Tibial nerve (tissue), 4 donors: Measurements from ENCODE around the gene NTNG2. TPM values are rescaled to one million over a fixed set of nuclear protein-coding genes. Genes with fewer than 3 reads are reported as not detected.

Experiments used
- DNase-seq, 2 donors: peaks; one replicate each; pipeline ENCODE4 v3.0.0-alpha.2; 2019; ENCODE audit warnings: low spot score in 2 of 2
- H3K27ac ChIP-seq, 4 donors: fragments of 200-600 bp; sonication (generic) in 3 of 4; one replicate each; pipeline ENCODE4 v1.5.1; 2017 to 2019; ENCODE audit warnings: mild to moderate bottlenecking in 1 of 4
- H3K27me3 ChIP-seq, 2 donors: fragments of 200-600 bp; sonication (generic) in 1 of 2; one replicate each; pipeline versions ENCODE4 v1.5.1 to v1.6.0; 2017 to 2019
- H3K36me3 ChIP-seq, 3 donors: fragments of 200-600 bp; sonication (generic); one replicate each; pipeline ENCODE4 v1.5.1; 2018 to 2019
- H3K4me1 ChIP-seq, 4 donors: fragments of 200-600 bp; sonication (generic) in 3 of 4; one replicate each; pipeline ENCODE4 v1.5.1; 2017 to 2019
- H3K4me3 ChIP-seq, 4 donors: fragments of 200-600 bp; sonication (generic) in 3 of 4; one replicate each; pipeline ENCODE4 v1.5.1; 2017 to 2019; ENCODE audit warnings: mild to moderate bottlenecking in 1 of 4, moderate library complexity in 1 of 4
- H3K9me3 ChIP-seq, 4 donors: fragments of 200-600 bp; sonication (generic) in 3 of 4; one replicate each; pipeline ENCODE4 v1.5.1; 2017 to 2019
- CTCF ChIP-seq, 5 experiments: fragments of 200-600 bp in 3 of 5; fragments of 450-650 bp in 2 of 5; sonication (generic) in 3 of 5; IDR thresholded peaks; one replicate each; pipeline ENCODE4 v1.5.1; 2016 to 2019; ENCODE audit warnings: antibody characterized with exemption in 5 of 5, mild to moderate bottlenecking in 3 of 5, moderate library complexity in 2 of 5
- EP300 ChIP-seq, 2 donors: sonication (generic); formaldehyde crosslinking; IDR thresholded peaks; one replicate each; pipeline ENCODE4 v1.6.1; 2017; ENCODE audit warnings: antibody characterized with exemption in 2 of 2, mild to moderate bottlenecking in 1 of 2
- POLR2A ChIP-seq, 2 donors: fragments of 450-650 bp; IDR thresholded peaks; one replicate each; pipeline ENCODE4 v1.6.1; 2017; ENCODE audit warnings: antibody characterized with exemption in 2 of 2, mild to moderate bottlenecking in 2 of 2, moderate library complexity in 2 of 2
- WGBS, 2 donors: methylation state at CpG; one replicate each; pipeline ENCODE4 v1.1.5; 2018; 5-methylcytosine and 5-hydroxymethylcytosine counted together
- total RNA-seq, 4 donors: library from RNA; depleted of rRNA; stranded (reverse); fragments of >200 nt; gene quantifications; one replicate each; pipeline ENCODE4 v1.1.0, GENCODE V29; 2016

NTNG2 gene
- total RNA-seq, 4 donors from 2014 or later, result 0.63 to 21.4 (median 1.0) TPM

- no peaks in the 10 kb centered on the region for H3K4me1 ChIP-seq
- no peaks in the 10 kb centered on the region for H3K36me3 ChIP-seq
- H3K4me3 ChIP-seq, result no peak overlapping the region
- no peaks in the 10 kb centered on the region for H3K9me3 ChIP-seq
- WGBS, 2 donors, result 38 to 47% methylated on average over 12 of the region's 12 CpGs
- H3K27ac ChIP-seq, result no peak overlapping the region
- no peak for TF ChIP-seq CTCF (IDR thresholded peaks at IDR 0.05)
- TF ChIP-seq POLR2A (IDR thresholded peaks at IDR 0.05), result no peak
- peaks cover 0 to 54% of the 10 kb centered on the region in 2 donors for H3K27me3 ChIP-seq
- DNase-seq, result no peak
Measured at GRCh38 chr9:132228062-132228461, 66.2 kb downstream of the NTNG2 start.

DNA sequence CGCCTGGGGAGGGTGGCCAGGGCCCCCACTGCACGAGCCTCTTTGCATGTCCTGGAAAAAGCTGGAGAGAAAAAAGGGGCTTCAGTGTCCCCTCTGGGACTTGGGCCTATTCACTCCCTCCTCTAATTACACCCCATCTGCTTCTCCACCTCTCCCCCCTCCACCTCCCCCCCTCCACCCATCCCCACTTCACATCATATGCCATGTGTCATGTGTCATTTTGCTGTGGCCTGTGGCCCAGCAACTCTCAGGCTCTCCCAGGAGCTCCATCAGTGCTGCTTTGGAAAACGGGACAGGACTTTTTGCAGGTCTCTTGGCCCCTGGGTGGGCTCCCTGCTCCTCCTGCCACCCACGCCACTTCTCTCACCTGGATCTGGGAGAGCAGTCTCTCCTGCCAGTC lies 68.7 kb downstream of the NTNG2 start:
- H3K4me3 ChIP-seq, result no peak overlapping the region
- DNase-seq, result no peak
- H3K27ac ChIP-seq, result no peak overlapping the region
- H3K9me3 ChIP-seq, result no peaks in the 10 kb centered on the region
- H3K4me1 ChIP-seq, result no peaks in the 10 kb centered on the region
- peaks cover 0 to 49% of the 10 kb centered on the region in 2 donors for H3K27me3 ChIP-seq
- TF ChIP-seq EP300 (IDR thresholded peaks at IDR 0.05), result no peak
- no peak for TF ChIP-seq POLR2A (IDR thresholded peaks at IDR 0.05)
- TF ChIP-seq CTCF (IDR thresholded peaks at IDR 0.05), result no peak
- 75 to 79% methylated on average over 4 of the region's 4 CpGs for WGBS, 2 donors
- no peaks in the 10 kb centered on the region for H3K36me3 ChIP-seq

DNA sequence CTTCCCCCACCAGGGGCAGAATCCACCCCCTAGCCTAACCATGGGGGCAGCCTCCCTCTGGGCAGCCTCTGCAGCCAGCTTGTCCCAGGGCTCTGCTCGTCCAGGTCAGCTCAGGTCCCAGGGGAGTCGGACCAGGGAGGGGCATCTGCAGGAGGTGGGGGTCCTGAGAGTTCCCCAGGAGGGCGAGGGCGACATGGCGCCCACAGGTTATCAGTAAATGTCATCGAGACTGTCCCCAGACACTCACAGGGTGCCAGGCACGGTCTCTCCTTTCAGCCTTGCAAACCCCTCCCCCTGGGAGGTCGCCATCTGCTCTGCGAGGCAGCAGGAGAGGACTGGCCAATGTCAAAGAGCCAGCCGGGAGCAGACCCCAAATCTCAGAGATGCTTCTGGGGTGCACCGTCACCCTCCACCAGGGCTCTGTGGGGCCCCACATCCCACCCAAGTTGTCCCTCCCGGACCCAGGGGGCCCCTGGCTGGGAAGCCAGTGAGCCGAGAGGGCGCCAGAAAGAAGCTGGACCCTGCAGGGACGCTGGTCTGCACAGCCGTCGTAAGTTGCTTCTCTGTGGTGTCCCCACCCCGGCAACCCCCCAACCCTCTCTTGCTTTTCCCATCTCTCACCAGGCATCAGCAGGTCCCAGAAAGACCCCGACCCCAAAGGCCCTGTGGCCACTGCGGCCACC lies 69.3 kb downstream of the NTNG2 start:
- no peaks in the 10 kb centered on the region for H3K9me3 ChIP-seq
- H3K36me3 ChIP-seq, result no peaks in the 10 kb centered on the region
- DNase-seq, result no peak
- WGBS, 2 donors, result 65 to 68% methylated on average over 17 to 20 of the region's 20 CpGs
- H3K4me3 ChIP-seq, result no peak overlapping the region
- no peaks in the 10 kb centered on the region for H3K4me1 ChIP-seq
- H3K27ac ChIP-seq, result no peak overlapping the region
- no peak for TF ChIP-seq EP300 (IDR thresholded peaks at IDR 0.05)
- no peak for TF ChIP-seq POLR2A (IDR thresholded peaks at IDR 0.05)
- TF ChIP-seq CTCF (IDR thresholded peaks at IDR 0.05), result no peak
- H3K27me3 ChIP-seq, result peaks cover 0 to 48% of the 10 kb centered on the region in 2 donors

GRCh38 chr9:132232522-132232921 lies 70.7 kb downstream of the NTNG2 start:
- Histone ChIP-seq H3K4me3 (no peak overlapping the region), H3K36me3 (no peaks in the 10 kb centered on the region), H3K27me3 (peaks cover 0 to 41% of the 10 kb centered on the region in 2 donors), H3K9me3 (no peaks in the 10 kb centered on the region), H3K27ac (no peak overlapping the region), H3K4me1 (no peaks in the 10 kb centered on the region)
- 83% methylated on average over 1 of the region's 3 CpGs; no CpG with 5 or more reads in 1 of the 2 donors for WGBS, 2 donors
- TF ChIP-seq CTCF (IDR thresholded peaks at IDR 0.05), result no peak
- no peak for TF ChIP-seq POLR2A (IDR thresholded peaks at IDR 0.05)
- no peak for TF ChIP-seq EP300 (IDR thresholded peaks at IDR 0.05)
- no peak for DNase-seq

DNA sequence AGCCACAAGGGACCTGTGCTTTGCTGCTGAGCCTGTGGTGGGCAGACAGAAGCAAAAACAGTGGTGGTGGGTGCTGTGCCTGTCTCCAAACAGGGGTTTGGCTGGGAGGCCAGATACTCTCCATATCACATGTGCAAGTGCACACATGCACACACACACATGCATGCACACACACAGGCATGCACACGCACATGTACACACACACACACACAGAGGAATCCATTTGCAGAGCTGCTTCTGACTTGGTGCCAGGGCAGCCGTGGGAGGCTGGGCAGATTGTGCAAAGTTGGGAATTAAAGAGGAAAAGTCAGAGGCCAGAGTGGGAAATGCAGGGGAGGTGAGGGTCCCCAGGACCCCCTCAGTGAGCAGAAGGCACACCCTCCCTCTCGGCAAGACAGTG lies 71.3 kb downstream of the NTNG2 start:
- H3K4me3 ChIP-seq, result no peak overlapping the region
- H3K4me1 ChIP-seq, result no peaks in the 10 kb centered on the region
- TF ChIP-seq POLR2A (IDR thresholded peaks at IDR 0.05) (no peak), CTCF (IDR thresholded peaks at IDR 0.05) (no peak), EP300 (IDR thresholded peaks at IDR 0.05) (no peak)
- H3K27ac ChIP-seq, result no peak overlapping the region
- no peaks in the 10 kb centered on the region for H3K36me3 ChIP-seq
- H3K27me3 ChIP-seq, result peaks cover 0 to 41% of the 10 kb centered on the region in 2 donors
- no peaks in the 10 kb centered on the region for H3K9me3 ChIP-seq
- DNase-seq, result no peak
- 36 to 57% methylated on average over 3 of the region's 3 CpGs for WGBS, 2 donors
